Motor neuron (in vitro differentiated cells): ENCODE data around the gene RBBP7. TPM values are rescaled to one million over a fixed set of nuclear protein-coding genes. Genes with fewer than 3 reads are reported as not detected.

Source experiments
- ATAC-seq, 8 experiments: fragments of 200-7000 bp; cut with Tn5 transposase; replicated peaks in 6 of 8; 2 replicates each; pipeline ENCODE4 v1.8.0; 2021; ENCODE audit warnings: mild to moderate bottlenecking in 8 of 8, moderate library complexity in 8 of 8
- H3K27ac ChIP-seq, 2 donors: fragments of 250-450 bp; sonication (Bioruptor Pico); 2 replicates each; pipeline ENCODE4 v1.9.0; 2021; ENCODE audit warnings: antibody characterized with exemption in 2 of 2, mild to moderate bottlenecking in 2 of 2, moderate library complexity in 1 of 2
- H3K4me1 ChIP-seq, 2 donors: fragments of 250-450 bp; sonication (Bioruptor Pico); replicated peaks in 1 of 2; 2 replicates each; pipeline ENCODE4 v1.6.1; 2021; ENCODE audit warnings: antibody characterized with exemption in 2 of 2, mild to moderate bottlenecking in 2 of 2, moderate library complexity in 1 of 2
- H3K4me3 ChIP-seq, 5 donors: fragments of 250-450 bp; sonication (Bioruptor Pico); 2 replicates each; pipeline ENCODE4 v1.9.0; 2021; ENCODE audit warnings: antibody characterized with exemption in 5 of 5, mild to moderate bottlenecking in 5 of 5, moderate library complexity in 4 of 5
- WGBS, 10 experiments: fragments of 450-650 bp; shearing (Covaris generic); methylation state at CpG; one replicate each; pipeline ENCODE4 v1.0.0; 2022; 5-methylcytosine and 5-hydroxymethylcytosine counted together
- in situ Hi-C, 9 experiments: fragments of 400-800 bp; cut with MboI; loops; one replicate each; pipeline ENCODE4 v1.15.0; 2021; ENCODE audit warnings: low sequenced_read_pairs in 9 of 9, low pct_unique_long_range_greater_than_20kb in 2 of 9; ENCODE audit not compliant: unreplicated experiment in 9 of 9
- total RNA-seq, 8 experiments: library from RNA; unstranded; fragments of 300-600 nt; gene quantifications; 2 replicates each; pipeline versions ENCODE4 v1.2.3 to v1.2.4, GENCODE V29; 2022

Gene RBBP7
- total RNA-seq, 8 experiments from 2014 or later = 45.6 to 138 (median 88.4) TPM

GRCh38 chrX:16797358-16797757 is 72.8 kb downstream of the RBBP7 start:
- no peak for ATAC-seq
- H3K4me1 ChIP-seq = no peaks in the 10 kb centered on the region
- 96 to 100% (median 100%) methylated on average over 1 to 4 of the region's 5 CpGs; no CpG with 5 or more reads in 6 of the 10 experiments for WGBS, 10 experiments
- no peak overlapping the region for H3K4me3 ChIP-seq
- H3K27ac ChIP-seq = no peak overlapping the region
- in situ Hi-C loops = no loop called here

GRCh38 chrX:16796298-16796697 is 73.9 kb downstream of the RBBP7 start:
- in situ Hi-C loops = no loop called here
- WGBS, 10 experiments = 90 to 100% (median 100%) methylated on average over 2 to 4 of the region's 4 CpGs; no CpG with 5 or more reads in 6 of the 10 experiments

More at GRCh38 chrX:16796298-16796697, 73.9 kb downstream of the RBBP7 start:
- Histone ChIP-seq H3K27ac (no peak overlapping the region), H3K4me1 (no peaks in the 10 kb centered on the region), H3K4me3 (no peak overlapping the region)
- no peak for ATAC-seq

Other genes with a start within 250 kb of the RBBP7 start
- gene S100G, start 220.2 kb downstream of the RBBP7 start, total RNA-seq = not detected
- gene CTPS2, start 157.7 kb downstream of the RBBP7 start, total RNA-seq = 10 to 100 TPM in 7 of 8 experiments, 1 to 10 TPM in 1; 5.2 to 40.6 (median 20.9) TPM
- gene SYAP1, start 150.8 kb downstream of the RBBP7 start, total RNA-seq = 10 to 100 TPM; 16.3 to 40.7 (median 23.2) TPM
- gene TXLNG, start 83.9 kb downstream of the RBBP7 start, total RNA-seq = 10 to 100 TPM; 11.9 to 40.4 (median 13.6) TPM
- gene REPS2, start 76.3 kb upstream of the RBBP7 start, total RNA-seq = 10 to 100 TPM in 1 of 8 experiments, 1 to 10 TPM in 7; 1.1 to 14.7 (median 2.8) TPM